GM21529 (cell line): Measurements from ENCODE around the gene PARP11.

Source experiments
- ATAC-seq: cut with Tn5 transposase; IDR thresholded peaks from one replicate; pipeline ENCODE4 v1.9.1; 2021; ENCODE audit not compliant: unreplicated experiment

PARP11 gene

GRCh38 chr12:3872800-3873636 lies at the start of gene PARP11:
Gene PARP11 (minus strand): TSS chr12:3873399. CDS start chr12:3873229, 170 bp downstream.
- ATAC-seq = peak; percentile 96

DNA sequence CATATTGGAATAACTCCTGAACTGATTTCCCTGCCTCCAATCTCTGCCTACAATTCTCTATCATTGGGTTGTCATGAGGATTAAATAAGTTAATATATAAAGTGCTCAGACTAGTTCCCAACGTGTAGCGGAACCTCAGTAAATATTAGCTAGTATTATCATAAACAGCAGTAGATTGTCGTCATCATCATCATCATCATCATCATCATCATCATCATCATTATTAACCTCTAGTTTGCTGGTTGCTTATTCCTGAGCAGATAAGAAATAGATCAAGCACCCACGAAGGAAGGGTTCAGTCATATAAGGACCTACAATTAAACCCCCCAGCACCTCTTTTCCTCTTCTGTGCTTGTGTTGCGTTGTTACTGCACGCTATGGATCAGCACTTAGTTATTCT lies 48.8 kb upstream of the PARP11 start:
- ATAC-seq = no peak

GRCh38 chr12:3921526-3921925 lies 48.3 kb upstream of the PARP11 start:
- no peak for ATAC-seq

DNA sequence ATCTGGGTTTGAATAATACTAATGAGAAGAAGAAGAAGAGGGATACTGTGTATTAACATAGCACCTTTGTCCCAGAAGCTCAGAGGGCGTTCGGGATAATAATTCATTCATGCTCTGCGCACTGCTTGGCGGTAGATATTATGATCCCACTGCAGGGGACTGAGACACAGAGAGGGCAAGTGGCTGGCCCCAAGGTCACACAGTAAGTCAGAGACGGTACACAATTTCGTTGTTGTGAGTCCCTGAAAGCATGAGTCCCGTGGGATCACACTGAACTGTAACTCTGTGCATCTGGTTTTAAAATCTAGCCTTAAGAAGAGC lies 47.9 kb upstream of the PARP11 start:
- ATAC-seq = no peak

DNA sequence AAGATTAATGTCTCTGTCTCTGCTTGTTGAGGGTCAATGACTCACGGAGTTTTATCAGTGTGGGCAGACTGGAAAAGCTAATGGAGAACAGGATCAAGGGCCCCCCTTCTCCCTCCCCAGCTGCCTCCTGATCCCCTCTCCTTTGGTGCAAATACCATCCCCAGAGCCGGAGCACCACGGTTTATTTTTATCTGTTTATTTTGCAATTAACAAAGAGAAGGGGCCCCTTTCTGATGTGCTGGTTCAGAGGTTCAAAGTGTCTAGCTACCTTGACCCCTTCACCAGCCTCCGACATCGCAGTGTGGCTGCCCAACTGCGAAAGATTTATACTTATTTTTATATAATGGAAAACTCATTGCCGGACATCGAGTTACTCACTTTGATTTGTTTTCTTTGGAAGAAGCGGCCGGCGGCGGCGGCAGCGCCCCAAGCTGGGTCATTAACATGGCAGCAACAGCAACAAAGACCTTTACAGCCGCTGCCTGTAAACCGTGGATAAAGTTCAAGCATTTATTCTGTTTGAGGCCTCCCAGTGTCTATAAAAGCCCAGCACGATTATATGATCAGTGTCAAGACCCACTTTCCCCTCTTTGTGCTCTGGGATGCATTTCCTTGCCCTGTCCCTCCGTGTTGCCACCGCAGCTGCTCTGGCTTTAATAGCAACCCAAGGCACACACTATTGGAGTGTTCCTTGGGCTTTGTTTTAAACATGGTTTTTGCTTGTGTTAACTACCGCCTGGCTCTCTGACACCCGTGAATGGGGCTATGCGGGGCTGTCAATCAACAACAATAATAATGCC lies 47.4 kb upstream of the PARP11 start:
- ATAC-seq = no peak

- no peak for ATAC-seq
Observed at GRCh38 chr12:3913278-3913677, 40.1 kb upstream of the PARP11 start.

GRCh38 chr12:3912863-3913262 lies 39.7 kb upstream of the PARP11 start:
- no peak for ATAC-seq

- ATAC-seq = no peak
Observed at GRCh38 chr12:3911409-3911808, 38.2 kb upstream of the PARP11 start.

GRCh38 chr12:3905664-3906063 lies 32.5 kb upstream of the PARP11 start:
- ATAC-seq = no peak

- no peak for ATAC-seq
Observed at GRCh38 chr12:3904999-3905398, 31.8 kb upstream of the PARP11 start.

DNA sequence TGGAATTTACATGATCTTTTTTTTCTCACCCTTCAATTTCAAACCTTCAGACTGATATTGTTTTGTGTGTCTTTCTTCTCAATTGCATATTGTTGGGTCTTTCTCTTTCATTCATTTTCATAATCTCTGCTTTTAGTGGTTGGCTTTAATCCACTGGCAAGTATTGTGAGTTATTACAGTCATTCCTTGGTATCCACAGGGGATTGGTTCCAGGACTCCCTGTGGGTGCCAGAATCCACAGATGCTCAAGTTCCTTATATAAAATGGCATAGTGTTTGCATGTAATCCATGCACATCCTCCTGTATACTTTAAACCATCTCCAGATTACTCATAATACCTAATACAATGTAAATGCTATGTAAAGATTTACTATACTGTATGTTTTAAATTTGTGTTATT lies 29.7 kb upstream of the PARP11 start:
- no peak for ATAC-seq

DNA sequence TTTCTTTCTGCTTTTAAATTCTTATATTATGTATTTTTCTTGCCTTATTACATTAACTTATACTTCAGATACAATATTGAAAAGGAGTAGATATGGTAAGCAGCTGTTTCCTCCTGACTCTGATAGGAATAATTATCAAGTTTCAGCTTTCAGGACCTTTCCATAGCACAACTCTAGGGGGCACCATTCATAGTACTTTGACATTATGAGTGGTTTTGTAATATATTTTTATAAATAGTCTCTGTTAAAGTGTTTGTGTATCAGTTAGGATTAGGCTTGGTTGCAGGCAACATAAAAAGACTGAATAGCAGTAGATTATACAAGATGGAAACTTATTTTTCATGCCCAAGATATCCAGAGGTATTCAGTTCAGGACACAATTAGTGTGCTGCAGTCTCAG lies 27.9 kb upstream of the PARP11 start:
- no peak for ATAC-seq

DNA sequence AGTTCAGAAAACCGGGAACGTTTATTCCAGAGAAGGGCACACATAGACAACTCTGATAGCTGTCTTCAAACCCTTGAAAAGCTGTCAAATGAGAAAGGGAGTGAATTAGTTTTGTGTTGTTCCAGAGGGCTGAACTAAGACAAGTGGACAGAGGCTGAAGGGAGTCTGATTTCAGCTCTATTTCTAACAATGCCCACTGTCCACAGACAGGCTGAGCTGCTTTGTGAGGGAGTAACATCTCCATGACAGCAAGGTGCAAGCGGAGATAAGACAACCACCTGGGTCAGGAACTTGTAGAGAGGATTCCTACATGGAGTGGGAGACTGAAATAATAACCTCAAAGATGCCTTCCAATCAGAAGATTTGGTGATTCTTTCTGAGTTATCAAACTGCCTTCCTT lies 25.6 kb upstream of the PARP11 start:
- ATAC-seq = no peak

- ATAC-seq = no peak
Observed at GRCh38 chr12:3897371-3897971, 24.3 kb upstream of the PARP11 start.

GRCh38 chr12:3896801-3897351 lies 23.7 kb upstream of the PARP11 start:
- no peak for ATAC-seq

GRCh38 chr12:3896356-3896755 lies 23.2 kb upstream of the PARP11 start:
- ATAC-seq = no peak

- ATAC-seq = no peak
Observed at GRCh38 chr12:3892631-3893030, 19.4 kb upstream of the PARP11 start.

DNA sequence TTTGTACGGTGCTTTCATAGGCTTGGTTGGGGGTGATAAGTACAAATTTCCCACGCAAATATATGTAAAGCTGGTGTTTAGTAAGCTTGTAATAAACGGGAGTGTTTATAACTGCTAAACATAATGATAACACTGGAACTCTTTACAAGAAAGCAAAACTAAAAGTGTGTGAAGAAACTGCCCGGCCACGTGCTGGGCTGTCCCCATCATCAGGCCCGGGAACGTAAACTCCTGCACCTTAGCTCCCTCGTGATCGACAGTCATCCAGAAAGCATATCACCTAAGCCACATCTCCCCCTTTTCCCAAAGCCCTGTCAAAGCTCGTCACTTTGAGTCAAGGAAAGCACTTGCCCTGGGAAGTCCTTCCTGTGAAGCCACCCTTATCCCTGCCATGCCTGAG lies 18.0 kb upstream of the PARP11 start:
- no peak for ATAC-seq

DNA sequence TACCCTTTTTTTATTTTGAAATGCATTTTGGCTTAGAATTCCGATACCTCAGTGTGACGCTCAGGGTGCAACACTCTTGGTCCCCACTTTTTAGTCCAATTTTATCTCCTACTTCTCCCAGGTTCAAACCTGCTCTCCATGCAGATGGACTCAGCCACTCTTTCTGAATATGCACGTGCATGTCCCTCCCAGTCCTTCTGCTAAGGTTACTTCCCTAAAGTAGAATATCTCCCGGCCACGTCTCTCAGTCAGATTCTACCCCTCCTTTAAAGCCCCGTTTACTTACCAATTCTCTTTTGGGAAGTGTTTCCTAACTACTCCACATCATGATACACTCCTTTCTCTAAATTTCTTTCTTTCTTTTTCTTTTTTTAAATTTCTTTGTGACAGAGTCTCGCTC lies 15.5 kb upstream of the PARP11 start:
- no peak for ATAC-seq

DNA sequence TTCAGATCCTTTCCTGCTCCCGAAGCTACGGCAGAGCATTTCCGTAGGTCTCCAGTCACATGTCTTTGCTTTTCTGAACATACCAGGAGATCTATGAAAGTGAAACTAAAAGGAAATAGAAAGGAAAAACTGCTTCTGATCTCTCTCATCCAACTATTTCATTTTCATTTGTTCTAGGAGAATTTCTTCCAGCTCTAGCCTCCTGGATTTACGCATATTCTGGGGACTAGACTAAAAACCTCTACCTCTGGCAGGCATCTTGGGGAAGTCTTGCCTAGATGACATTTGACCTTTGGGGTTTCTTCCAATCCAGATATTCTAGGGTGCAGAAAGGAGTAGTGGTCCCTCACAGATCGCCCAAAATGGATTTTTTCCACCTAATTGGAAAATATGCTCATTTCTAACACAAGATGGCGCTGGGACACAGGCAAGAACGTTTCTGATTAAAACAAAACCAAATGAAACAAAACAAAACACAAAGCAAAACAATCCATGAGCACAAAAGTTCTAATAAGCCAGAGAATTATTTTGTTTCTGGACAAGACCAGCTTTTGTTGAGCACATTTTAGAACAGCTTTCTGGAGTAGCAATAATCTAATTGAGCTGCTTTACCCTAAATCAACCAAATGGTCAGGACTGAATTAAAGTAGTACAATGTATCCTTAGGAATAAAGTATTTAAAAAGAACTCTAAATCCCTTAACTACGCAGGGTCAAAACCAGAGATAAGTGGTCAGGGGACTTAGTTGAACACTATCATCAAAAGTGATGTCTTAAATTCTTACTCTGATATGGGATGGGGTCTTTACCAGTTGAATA lies 12.3 kb upstream of the PARP11 start:
- no peak for ATAC-seq

- ATAC-seq = no peak
Observed at GRCh38 chr12:3884671-3885070, 11.5 kb upstream of the PARP11 start.
